ENCODE data around the gene LGALS9C. TPM values are rescaled to one million over a fixed set of nuclear protein-coding genes. Genes with fewer than 3 reads are reported as not detected.
"Not testable (repeated sequence)": the region's sequence is repeated elsewhere in the genome, so short reads cannot be mapped to it uniquely, and the experiment has no call there.

LGALS9C gene
- not detected in 2 replicates for total RNA-seq

DNA sequence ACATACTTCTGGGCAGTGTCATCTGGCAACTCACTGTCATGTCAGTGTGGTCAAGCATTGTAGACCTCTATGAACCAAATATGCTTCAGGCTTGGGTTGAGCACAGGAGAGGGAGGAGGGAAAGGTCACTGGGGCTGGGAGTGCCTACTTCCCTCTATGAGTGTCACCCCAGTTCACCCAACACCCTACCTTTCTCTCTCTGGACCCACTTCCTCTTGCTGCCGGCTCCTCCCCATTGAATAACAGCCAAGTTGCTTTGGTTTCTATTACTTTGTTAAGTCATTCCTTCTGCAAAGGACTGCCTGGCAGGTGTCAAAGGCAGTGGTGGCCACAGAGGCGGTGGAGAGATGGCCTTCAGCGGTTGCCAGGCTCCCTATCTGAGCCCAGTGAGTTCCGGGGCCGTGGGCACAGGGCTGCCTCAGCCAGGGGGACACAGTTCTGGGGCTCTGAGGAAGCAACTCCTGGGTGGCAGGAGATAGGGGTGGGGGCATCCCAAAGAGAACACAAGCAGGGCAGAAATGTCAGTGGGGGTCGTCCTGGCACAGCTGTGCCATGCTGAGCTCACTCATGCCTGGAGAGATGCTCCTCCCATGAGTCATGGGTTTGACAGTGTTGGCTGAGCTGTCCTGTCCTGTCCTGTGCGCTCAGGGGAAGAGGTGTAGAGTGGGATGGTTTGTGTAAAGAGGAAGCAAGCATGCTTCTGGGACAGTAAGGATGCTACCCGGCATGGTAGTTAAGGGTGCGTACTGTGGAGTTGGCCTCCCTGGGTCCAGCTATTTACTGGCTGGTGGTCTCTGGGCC lies at the start of gene LGALS9C:
LGALS9C (plus strand) TSS at position 282 of the 801 bp plus-strand sequence; CDS start at position 348, 66 bp downstream.
- DNase-seq (ENCODE audit: extremely low read depth, low read depth, low spot score), result not testable (repeated sequence)

- DNase-seq (ENCODE audit: extremely low read depth, low read depth, low spot score), result not testable (repeated sequence)
Measured at GRCh38 chr17:18432206-18432605, 44.4 kb upstream of the LGALS9C start.

DNA sequence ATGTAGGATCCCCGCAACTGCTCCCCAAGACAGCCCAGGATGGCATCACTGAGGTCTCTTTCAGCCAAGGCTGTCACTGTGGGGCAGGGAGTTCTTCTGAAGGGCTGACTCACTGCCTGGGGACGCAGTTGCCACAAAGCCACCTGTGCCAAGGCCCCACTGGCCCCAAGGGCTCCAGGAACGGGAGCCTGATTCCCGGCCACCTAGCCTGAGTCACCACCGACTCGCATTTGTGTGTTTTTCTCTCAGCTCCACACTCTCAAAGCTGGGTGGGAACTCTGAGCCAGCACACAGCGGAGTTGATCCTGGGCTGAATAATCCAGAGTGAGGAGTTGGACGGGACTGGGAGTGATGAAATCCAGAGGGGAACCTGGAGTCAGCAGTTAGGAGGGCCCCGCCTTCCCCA lies 37.1 kb upstream of the LGALS9C start:
- not testable (repeated sequence) for DNase-seq (ENCODE audit: extremely low read depth, low read depth, low spot score)

DNA sequence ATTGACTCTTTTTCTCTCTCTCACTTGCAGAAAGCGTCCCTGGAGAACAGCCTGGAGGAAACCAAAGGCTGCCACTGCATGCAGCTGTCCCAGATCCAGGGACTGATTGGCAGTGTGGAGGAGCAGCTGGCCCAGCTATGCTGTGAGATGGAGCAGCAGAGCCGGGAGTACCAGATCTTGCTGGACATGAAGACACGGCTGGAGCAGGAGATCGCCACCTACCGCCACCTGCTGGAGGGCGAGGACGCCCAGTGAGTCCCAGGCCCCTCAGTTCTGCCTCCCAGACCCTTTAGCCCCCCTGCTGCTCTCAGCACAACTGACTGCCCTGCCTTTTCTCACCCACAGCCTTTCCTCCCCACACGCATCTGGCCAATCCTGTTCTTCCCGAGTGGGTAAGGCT lies 34.5 kb upstream of the LGALS9C start:
- not testable (repeated sequence) for DNase-seq (ENCODE audit: extremely low read depth, low read depth, low spot score)

DNA sequence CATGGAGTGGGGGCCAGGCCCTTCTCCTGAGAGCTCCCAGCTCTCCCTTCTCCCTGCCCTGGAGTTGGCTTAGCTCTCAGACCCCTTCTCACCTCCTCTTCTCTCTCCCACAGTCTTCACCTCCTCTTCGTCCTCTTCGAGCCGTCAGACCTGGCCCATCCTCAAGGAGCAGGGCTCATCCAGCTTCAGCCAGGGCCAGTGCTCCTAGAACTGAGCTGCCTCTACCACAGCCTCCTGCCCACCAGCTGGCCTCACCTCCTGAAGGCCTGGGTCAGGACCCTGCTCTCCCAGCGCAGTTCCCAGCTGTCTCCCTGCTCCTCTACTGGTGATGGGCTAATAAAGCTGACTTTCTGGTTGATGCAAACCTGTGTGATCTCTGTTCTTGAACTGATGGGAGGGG lies 34.1 kb upstream of the LGALS9C start:
- DNase-seq (ENCODE audit: extremely low read depth, low read depth, low spot score), result not testable (repeated sequence)

GRCh38 chr17:18447476-18448205 lies 28.9 kb upstream of the LGALS9C start:
- not testable (repeated sequence) for DNase-seq (ENCODE audit: extremely low read depth, low read depth, low spot score)

DNA sequence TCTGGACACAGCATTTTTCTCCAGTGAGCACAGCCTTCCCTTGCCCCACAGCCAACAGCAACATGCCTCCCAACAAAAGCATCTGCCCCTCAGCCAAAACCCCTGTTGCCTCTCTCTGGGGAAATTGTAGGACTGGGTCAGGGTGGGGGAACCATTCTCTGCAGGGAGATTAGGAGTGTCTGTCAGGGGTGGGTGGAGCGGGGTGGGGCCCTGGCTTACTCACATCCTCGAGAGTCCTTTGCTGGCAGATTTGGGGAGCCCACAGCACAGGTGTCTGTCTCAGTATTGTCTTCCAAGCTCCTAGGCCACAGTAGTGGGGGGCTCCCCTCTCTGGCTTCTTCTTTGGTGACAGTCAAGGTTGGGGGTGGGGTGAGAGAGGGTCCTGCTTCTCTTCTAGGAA lies 28.3 kb upstream of the LGALS9C start:
- DNase-seq (ENCODE audit: extremely low read depth, low read depth, low spot score), result not testable (repeated sequence)

DNA sequence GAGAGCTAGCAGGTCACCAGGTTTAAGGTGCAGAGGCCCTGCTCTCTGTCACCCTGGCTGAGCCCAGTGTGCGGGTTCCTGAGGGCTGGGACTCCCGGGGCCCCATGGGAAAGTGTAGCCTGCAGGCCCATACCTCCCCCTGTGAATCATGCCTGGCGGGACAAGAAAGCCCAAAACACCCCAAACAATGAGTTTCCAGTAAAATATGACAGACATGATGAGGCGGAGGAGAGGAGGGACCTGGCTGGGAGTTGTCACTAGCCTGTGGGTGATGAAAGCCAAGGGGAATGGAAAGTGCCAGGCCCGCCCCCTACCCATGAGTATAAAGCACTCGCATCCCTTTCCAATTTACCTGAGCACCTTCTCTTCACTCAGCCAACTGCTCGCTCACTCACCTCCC lies 26.8 kb upstream of the LGALS9C start:
- DNase-seq (ENCODE audit: extremely low read depth, low read depth, low spot score), result not testable (repeated sequence)

DNA sequence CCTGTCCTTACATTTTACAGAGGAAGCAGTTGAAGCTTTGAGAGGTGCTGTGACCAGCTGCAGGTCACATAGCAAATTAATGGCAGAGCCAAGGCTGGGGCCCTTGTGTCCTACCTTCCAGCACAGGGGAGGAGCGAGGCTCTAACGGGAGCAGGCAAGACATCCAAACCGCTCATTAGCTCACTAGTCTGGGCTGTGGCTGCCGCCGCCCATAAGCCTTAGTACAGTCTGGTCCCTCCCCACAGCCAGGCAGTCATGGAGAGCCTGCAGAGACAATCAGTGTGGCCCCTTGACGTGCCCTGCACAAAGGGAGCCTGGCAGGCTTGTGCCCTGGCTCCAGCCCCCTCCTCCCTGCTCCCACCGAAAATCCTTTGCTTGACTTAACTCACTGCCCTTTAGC lies 25.6 kb upstream of the LGALS9C start:
- DNase-seq (ENCODE audit: extremely low read depth, low read depth, low spot score), result not testable (repeated sequence)

GRCh38 chr17:18451969-18452368 lies 24.6 kb upstream of the LGALS9C start:
- DNase-seq (ENCODE audit: extremely low read depth, low read depth, low spot score), result not testable (repeated sequence)

DNA sequence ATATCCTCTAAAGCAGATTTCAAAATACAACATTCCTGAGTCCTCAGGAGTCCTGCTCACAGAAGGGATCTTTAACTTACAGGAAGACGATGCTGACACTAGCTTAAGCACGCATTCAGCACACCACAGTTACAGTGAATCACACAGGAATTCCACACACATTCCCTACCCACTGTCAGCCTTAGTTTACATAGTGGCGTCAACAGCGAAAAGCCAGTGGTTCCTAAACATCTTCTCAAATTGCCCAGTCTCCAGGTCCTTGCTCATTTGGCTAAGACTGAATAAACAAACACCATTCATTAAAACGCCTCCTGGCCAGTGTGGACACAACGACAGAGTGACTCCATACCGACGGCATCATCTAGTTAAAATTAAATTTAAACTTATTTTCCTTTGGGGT lies 17.6 kb upstream of the LGALS9C start:
- not testable (repeated sequence) for DNase-seq (ENCODE audit: extremely low read depth, low read depth, low spot score)

DNA sequence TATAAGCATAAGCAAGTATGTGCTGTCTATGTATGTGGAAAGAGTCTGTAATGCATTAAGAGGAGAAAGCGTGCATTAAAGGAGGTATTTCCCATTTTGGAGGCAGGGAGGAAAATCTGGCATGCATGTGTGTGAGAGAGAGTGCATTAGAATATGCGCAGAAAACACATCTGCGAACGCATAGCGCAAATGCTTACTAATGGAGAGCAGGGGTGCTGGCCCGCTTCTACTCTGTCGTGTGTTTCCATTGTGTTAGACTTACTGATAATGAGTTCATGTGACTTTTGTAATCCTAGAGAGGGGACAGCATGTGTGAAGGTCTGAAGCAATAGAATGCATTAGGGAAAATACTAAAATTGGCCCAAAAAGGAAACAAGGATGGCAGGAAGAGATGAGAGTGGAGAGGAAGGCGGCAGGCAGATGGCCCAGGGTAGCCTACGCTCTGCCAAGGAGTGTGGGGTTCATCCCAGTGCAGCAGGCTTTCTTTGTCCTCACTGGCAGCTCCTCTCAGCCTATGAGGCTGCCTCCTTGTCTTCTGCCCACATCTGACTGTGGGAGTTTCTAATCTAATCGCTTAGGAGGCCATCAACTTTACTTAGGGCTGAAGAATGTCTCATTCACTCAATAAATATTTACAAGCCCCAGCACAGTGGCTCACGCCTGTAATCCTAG lies 12.6 kb upstream of the LGALS9C start:
- not testable (repeated sequence) for DNase-seq (ENCODE audit: extremely low read depth, low read depth, low spot score)

DNA sequence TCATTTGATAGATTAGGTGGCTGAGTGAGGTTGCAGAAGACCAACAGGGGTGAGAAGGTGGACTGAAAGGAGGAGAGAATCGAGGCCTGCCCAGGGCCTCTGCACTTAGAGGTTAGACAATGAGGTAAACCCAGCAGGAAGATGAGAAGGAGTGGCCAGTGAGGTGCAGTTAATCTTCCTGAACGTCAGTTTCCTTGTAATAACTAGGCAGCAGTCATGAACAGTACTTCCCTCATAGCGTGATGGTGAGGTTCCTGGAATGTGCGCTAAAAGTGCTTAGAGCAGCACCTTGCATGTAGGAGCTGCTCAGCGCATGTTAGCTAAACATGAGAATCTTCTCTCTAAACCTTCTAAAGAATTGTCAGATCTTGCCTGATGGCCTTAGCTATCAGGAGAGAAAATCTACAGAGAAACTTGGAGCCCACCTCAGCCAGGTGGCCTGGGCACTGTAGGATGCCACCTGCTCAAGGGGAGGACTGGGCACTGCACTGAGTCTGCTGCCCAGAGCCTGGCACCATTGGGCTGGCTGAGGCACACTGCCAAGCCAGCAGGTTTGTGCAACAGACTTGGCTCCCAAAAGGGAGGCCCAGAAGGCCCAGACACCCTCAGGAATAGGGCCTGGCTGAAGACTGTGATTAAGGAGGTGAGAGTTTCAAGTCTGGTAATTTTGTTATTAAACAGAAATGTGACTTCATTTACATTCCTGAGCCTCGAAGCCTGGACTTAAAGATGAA lies 10.2 kb upstream of the LGALS9C start:
- DNase-seq (ENCODE audit: extremely low read depth, low read depth, low spot score), result not testable (repeated sequence)

GRCh38 chr17:18467001-18467400 lies 9.6 kb upstream of the LGALS9C start:
- DNase-seq (ENCODE audit: extremely low read depth, low read depth, low spot score), result not testable (repeated sequence)

DNA sequence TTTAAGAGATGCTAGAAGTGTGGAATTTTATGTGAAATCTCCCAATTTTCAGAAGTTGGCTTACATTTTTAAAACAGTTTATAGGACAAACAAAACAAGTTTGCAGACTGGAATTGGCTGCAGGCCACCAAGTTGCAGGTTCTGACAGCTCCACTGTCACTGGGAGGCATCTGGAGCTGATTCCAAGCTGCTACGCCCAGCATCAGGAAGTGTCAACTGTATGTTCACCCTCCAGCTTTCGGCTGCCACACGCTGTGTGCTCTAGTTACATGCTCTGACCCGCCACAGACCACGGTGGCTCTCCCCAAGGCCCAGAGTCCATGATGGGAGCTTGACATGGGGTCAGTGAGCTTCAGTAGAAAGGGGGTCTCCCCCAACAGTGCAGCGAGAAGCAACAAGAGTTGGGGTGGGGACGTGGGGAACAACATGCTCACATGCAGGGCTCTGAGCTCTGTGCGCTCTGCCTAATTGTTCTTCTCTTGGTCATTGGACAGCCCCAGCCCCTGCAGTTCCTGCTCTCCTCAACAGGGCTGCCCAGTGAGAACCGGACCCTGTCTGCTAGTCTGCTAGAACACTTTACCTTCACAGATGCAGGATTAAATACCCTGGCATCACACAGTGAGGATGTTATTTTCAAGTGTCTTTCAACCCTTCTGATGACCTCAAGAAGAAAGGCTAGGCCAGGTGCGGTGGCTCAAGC lies 8.0 kb upstream of the LGALS9C start:
- not testable (repeated sequence) for DNase-seq (ENCODE audit: extremely low read depth, low read depth, low spot score)

DNA sequence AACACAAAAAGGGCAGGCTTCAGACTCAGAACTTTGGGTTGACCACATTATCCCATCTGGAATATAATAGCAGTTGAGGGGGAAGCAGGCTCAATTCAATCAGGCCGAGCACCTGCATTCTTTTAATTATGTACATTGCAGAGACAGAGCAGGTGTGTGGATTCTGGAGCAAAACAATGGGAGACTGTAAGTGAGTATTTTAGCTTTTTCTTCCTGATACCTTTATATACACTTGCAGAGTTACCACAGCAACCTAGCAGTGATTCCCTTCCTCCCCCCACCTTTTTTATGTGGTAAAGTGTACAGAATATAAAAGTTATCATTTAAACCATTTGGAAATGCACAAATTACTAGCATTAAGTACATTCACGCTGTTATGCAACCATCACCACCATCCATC lies 6.8 kb upstream of the LGALS9C start:
- DNase-seq (ENCODE audit: extremely low read depth, low read depth, low spot score), result not testable (repeated sequence)

DNA sequence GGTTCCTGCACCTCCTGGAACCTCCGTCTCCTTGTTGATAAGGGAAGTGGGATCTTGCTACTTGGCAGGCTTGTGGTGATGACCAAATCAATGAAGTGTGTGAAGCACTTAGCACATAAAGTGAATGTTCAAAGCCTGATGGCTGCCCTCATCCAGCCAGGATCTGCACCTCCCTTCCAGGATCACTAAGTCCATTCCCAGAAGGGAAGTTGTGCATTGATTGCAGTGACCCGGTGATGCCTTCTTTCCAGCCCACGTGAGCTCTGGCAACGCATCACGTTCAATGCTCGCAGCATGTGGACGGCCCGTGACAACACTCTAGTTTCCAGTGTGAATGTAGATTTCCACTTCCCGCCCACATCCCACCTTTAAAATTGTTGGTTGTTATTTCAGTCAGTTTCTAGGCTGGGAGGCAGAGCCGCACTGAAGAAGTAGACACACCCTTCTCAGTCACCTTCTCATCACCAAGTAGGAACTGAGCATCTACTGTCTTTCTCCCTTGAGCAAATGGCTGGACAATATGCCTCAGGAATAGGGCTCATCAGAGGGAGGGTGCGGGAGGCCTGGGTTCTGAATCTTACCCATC lies 6.2 kb upstream of the LGALS9C start:
- not testable (repeated sequence) for DNase-seq (ENCODE audit: extremely low read depth, low read depth, low spot score)

GRCh38 chr17:18473967-18474366 lies 2.6 kb upstream of the LGALS9C start:
- DNase-seq (ENCODE audit: extremely low read depth, low read depth, low spot score), result not testable (repeated sequence)

GRCh38 chr17:18474754-18475153 lies 1.8 kb upstream of the LGALS9C start:
- not testable (repeated sequence) for DNase-seq (ENCODE audit: extremely low read depth, low read depth, low spot score)
